Stimulated activated CD8-positive, alpha-beta memory T cell treated with anti-CD3 and anti-CD28 coated beads, Interleukin-7, amount 100 ng/mL, for 1 hour (primary cell): Measurements from ENCODE around the gene LHX1.

ENCODE experiments used
- DNase-seq, 2 donors: peaks; one replicate each; pipeline ENCODE4 v3.0.0-alpha.2; 2020; ENCODE audit warnings: low read depth in 2 of 2

The LHX1 gene

GRCh38 chr17:36922175-36922574 lies 15.1 kb upstream of the LHX1 start:
- DNase-seq = no peak

GRCh38 chr17:36923814-36924221 lies 13.5 kb upstream of the LHX1 start:
- DNase-seq = no peak

- DNase-seq = no peak
These were observed 11.0 kb upstream of the LHX1 start for GRCh38 chr17:36926226-36926625.

- DNase-seq = no peak
These were observed 10.6 kb upstream of the LHX1 start for GRCh38 chr17:36926701-36927100.

GRCh38 chr17:36928471-36929345 lies 8.6 kb upstream of the LHX1 start:
- no peak for DNase-seq

GRCh38 chr17:36929851-36930582 lies 7.3 kb upstream of the LHX1 start:
- no peak for DNase-seq

GRCh38 chr17:36930583-36930900 lies 6.7 kb upstream of the LHX1 start:
- DNase-seq = no peak

- no peak for DNase-seq
These were observed 6.1 kb upstream of the LHX1 start for GRCh38 chr17:36931096-36931696.

GRCh38 chr17:36931697-36932382 lies 5.4 kb upstream of the LHX1 start:
- DNase-seq = no peak

- DNase-seq = no peak
These were observed 4.9 kb upstream of the LHX1 start for GRCh38 chr17:36932383-36932693.

GRCh38 chr17:36932694-36933511 lies 4.4 kb upstream of the LHX1 start:
- DNase-seq = no peak

- DNase-seq = no peak
These were observed 3.6 kb upstream of the LHX1 start for GRCh38 chr17:36933512-36934143.

GRCh38 chr17:36934144-36934691 lies 3.1 kb upstream of the LHX1 start:
- no peak for DNase-seq

- DNase-seq = no peak
These were observed 2.3 kb upstream of the LHX1 start for GRCh38 chr17:36934692-36935630.

GRCh38 chr17:36935671-36936454 lies 1.4 kb upstream of the LHX1 start:
- no peak for DNase-seq

GRCh38 chr17:36936455-36937000 lies 747 bp upstream of the LHX1 start:
- no peak for DNase-seq

- no peak for DNase-seq
These were observed 787 bp downstream of the LHX1 start for GRCh38 chr17:36937959-36938565.

- DNase-seq = no peak
These were observed 1.3 kb downstream of the LHX1 start for GRCh38 chr17:36938566-36939051.
